SK-N-SH (cell line): Measurements from ENCODE around the gene LYZ. TPM values are rescaled to one million over a fixed set of nuclear protein-coding genes. Genes with fewer than 3 reads are reported as not detected.

Source experiments
- CTCF ChIA-PET: fragments of 300-600, 350-600 bp; formaldehyde crosslinking; extraction: SDS; loops from one replicate; lab custom pipeline; 2021; lab: Yijun Ruan, JAX
- POLR2A ChIA-PET: fragments of 350-600 bp; sonication (Branson Sonifier 250); formaldehyde crosslinking; extraction: SDS; loops from one replicate; lab custom pipeline; 2020; ENCODE audit warnings: antibody characterized with exemption, inconsistent platforms; lab: Yijun Ruan, JAX
- DNase-seq: peaks from one replicate; pipeline ENCODE4 v3.0.0; 2012
- H2AFZ ChIP-seq: fragments of 200-600 bp; sonication (generic); 2 replicates; pipeline ENCODE4 v1.8.1; 2016; ENCODE audit warnings: antibody characterized with exemption, mild to moderate bottlenecking, low read depth
- H3F3A ChIP-seq: fragments of 200-600 bp; sonication (generic); replicated peaks from 2 replicates; pipeline ENCODE3; 2016; ENCODE audit warnings: antibody characterized with exemption, mild to moderate bottlenecking; ENCODE audit not compliant: insufficient read depth
- H3K27ac ChIP-seq, 2 experiments: fragments of 200-500 bp in 1 of 2; fragments of 200-600 bp in 1 of 2; sonication (Bioruptor generic) in 1 of 2; sonication (generic), shearing (Covaris generic) in 1 of 2; 2 replicates each; pipeline versions ENCODE4 v1.5.1 to v1.6.1; 2014 to 2016; ENCODE audit warnings: low read depth in 2 of 2, inconsistent platforms in 1 of 2, low read length in 1 of 2, mild to moderate bottlenecking in 1 of 2, mixed read lengths in 1 of 2
- H3K27me3 ChIP-seq: fragments of 200-600 bp; sonication (generic), shearing (Covaris generic); 2 replicates; pipeline ENCODE4 v1.6.1; 2016; ENCODE audit warnings: mixed run types; ENCODE audit not compliant: insufficient read depth
- H3K36me3 ChIP-seq, 2 experiments: fragments of 200-500 bp in 1 of 2; fragments of 200-600 bp in 1 of 2; sonication (Bioruptor generic) in 1 of 2; sonication (generic) in 1 of 2; replicated peaks in 1 of 2; 2 replicates each; pipeline versions ENCODE3 to v1.5.1; 2014 to 2016; ENCODE audit warnings: low read length in 1 of 2, mild to moderate bottlenecking in 1 of 2; ENCODE audit not compliant: insufficient read depth in 2 of 2, control insufficient read depth in 1 of 2
- H3K4me1 ChIP-seq, 2 experiments: fragments of 200-500 bp in 1 of 2; fragments of 200-600 bp in 1 of 2; sonication (Bioruptor generic) in 1 of 2; sonication (generic), shearing (Covaris generic) in 1 of 2; 2 replicates each; pipeline versions ENCODE4 v1.5.1 to v1.6.1; 2014 to 2016; ENCODE audit warnings: low read depth in 1 of 2, low read length in 1 of 2, mixed run types in 1 of 2; ENCODE audit not compliant: insufficient read depth in 2 of 2, control insufficient read depth in 1 of 2
- H3K4me2 ChIP-seq: fragments of 200-600 bp; sonication (generic), shearing (Covaris generic); 2 replicates; pipeline ENCODE4 v1.6.1; 2017; ENCODE audit warnings: mixed run types
- H3K4me3 ChIP-seq, 2 experiments: fragments of 200-500 bp in 1 of 2; fragments of 200-600 bp in 1 of 2; sonication (Bioruptor generic) in 1 of 2; sonication (generic), shearing (Covaris generic) in 1 of 2; 2 replicates each; pipeline versions ENCODE4 v1.5.1 to v1.8.1; 2014 to 2016; ENCODE audit warnings: low read depth in 2 of 2, inconsistent platforms in 1 of 2, low read length in 1 of 2, mild to moderate bottlenecking in 1 of 2, mixed read lengths in 1 of 2, moderate library complexity in 1 of 2
- H3K79me2 ChIP-seq: fragments of 200-600 bp; sonication (generic); 2 replicates; pipeline ENCODE4 v1.8.1; 2017; ENCODE audit warnings: mild to moderate bottlenecking; ENCODE audit not compliant: insufficient read depth
- H3K9ac ChIP-seq: fragments of 200-600 bp; sonication (generic); 2 replicates; pipeline ENCODE4 v1.6.1; 2017; ENCODE audit warnings: mixed run types
- H3K9me2 ChIP-seq: fragments of 200-600 bp; sonication (generic); 2 replicates; pipeline ENCODE4 v1.6.1; 2017; ENCODE audit warnings: mixed run types
- H3K9me3 ChIP-seq: fragments of 200-600 bp; sonication (generic); 2 replicates; pipeline ENCODE4 v1.6.1; 2017; ENCODE audit warnings: mixed run types, mild to moderate bottlenecking, moderate library complexity
- H4K20me1 ChIP-seq: fragments of 200-600 bp; sonication (generic); 2 replicates; pipeline ENCODE4 v1.6.1; 2017; ENCODE audit warnings: mild to moderate bottlenecking, mixed run types; ENCODE audit not compliant: insufficient read depth
- CHD2 ChIP-seq: fragments of 150-350 bp; IDR thresholded peaks from 2 replicates; pipeline ENCODE4 v1.6.1; 2018; ENCODE audit warnings: low read length; ENCODE audit not compliant: partially characterized antibody
- CTCF ChIP-seq: fragments of 200-600 bp; sonication (generic); IDR thresholded peaks from 2 replicates; pipeline ENCODE4 v1.6.1; 2017; ENCODE audit warnings: antibody characterized with exemption, mild to moderate bottlenecking, moderate library complexity
- GABPA ChIP-seq: IDR thresholded peaks from 2 replicates; pipeline ENCODE4 v1.4.0; 2012; ENCODE audit warnings: low read depth, mild to moderate bottlenecking
- JUND ChIP-seq: IDR thresholded peaks from 2 replicates; pipeline ENCODE4 v1.4.0; 2012
- MAX ChIP-seq: IDR thresholded peaks from 2 replicates; pipeline ENCODE4 v1.4.0; 2012; ENCODE audit warnings: low read depth
- MXI1 ChIP-seq: IDR thresholded peaks from 2 replicates; pipeline ENCODE4 v1.6.1; 2012; ENCODE audit warnings: mild to moderate bottlenecking, low read depth, low read length, improper control_type of control experiment
- NFIC ChIP-seq: IDR thresholded peaks from 2 replicates; pipeline ENCODE4 v1.4.0; 2012; ENCODE audit warnings: borderline replicate concordance
- NRF1 ChIP-seq: IDR thresholded peaks from 2 replicates; pipeline ENCODE4 v1.6.1; 2012; ENCODE audit warnings: low read depth, mild to moderate bottlenecking, low read length
- POLR2AphosphoS5 ChIP-seq: IDR thresholded peaks from 2 replicates; pipeline ENCODE4 v1.6.1; 2012; ENCODE audit warnings: low read depth, low read length
- RCOR1 ChIP-seq: fragments of 150-350 bp; IDR thresholded peaks from 2 replicates; pipeline ENCODE4 v1.6.1; 2017; ENCODE audit warnings: antibody characterized with exemption, low read length
- REST ChIP-seq: IDR thresholded peaks from 2 replicates; pipeline ENCODE4 v1.6.1; 2012; ENCODE audit warnings: mild to moderate bottlenecking, low read depth, low read length, moderate library complexity
- RFX5 ChIP-seq: IDR thresholded peaks from 2 replicates; pipeline ENCODE4 v1.6.1; 2012; ENCODE audit warnings: mild to moderate bottlenecking, improper control_type of control experiment, low read length
- RXRA ChIP-seq: IDR thresholded peaks from 2 replicates; pipeline ENCODE4 v1.4.0; 2012; ENCODE audit warnings: low read depth, mild to moderate bottlenecking, borderline replicate concordance
- USF2 ChIP-seq: fragments of 150-350 bp; IDR thresholded peaks from 2 replicates; pipeline ENCODE4 v1.6.1; 2017; ENCODE audit warnings: antibody characterized with exemption, low read length, low read depth, borderline replicate concordance
- ZBTB33 ChIP-seq: IDR thresholded peaks from 2 replicates; pipeline ENCODE4 v1.4.0; 2012; ENCODE audit warnings: low read depth, borderline replicate concordance
- WGBS: methylation state at CpG from one replicate; pipeline ENCODE4 v1.1.6; 2017; ENCODE audit warnings: low lambda C conversion rate; 5-methylcytosine and 5-hydroxymethylcytosine counted together
- polyA plus RNA-seq, 3 experiments: library from polyadenylated mRNA; depleted of rRNA; stranded (reverse); fragments of >200 nt; gene quantifications; 2 replicates each; pipeline ENCODE4 v1.2.3, GENCODE V29; 2012

The LYZ gene
- polyA plus RNA-seq, 1 of the 3 experiments (the other 2 are of a cell fraction) = not detected

- 64% methylated on average over 1 of the region's 1 CpG for WGBS
- Histone ChIP-seq H3K9me2 (no peaks in the 10 kb centered on the region), H3K9ac (no peak overlapping the region), H3K4me2 (no peak overlapping the region), H3K79me2 (no peaks in the 10 kb centered on the region), H3K9me3 (no peaks in the 10 kb centered on the region), H4K20me1 (no peaks in the 10 kb centered on the region), H3F3A (no peaks in the 10 kb centered on the region), H3K27ac (no peak overlapping the region), H3K4me1 (no peaks in the 10 kb centered on the region), H3K27me3 (no peaks in the 10 kb centered on the region; the same call in 1 of the 2 replicates), H3K4me3 (no peak overlapping the region), H2AFZ (no peak overlapping the region), H3K36me3 (no peaks in the 10 kb centered on the region)
- DNase-seq = no peak
- POLR2A ChIA-PET = no interaction called here
- TF ChIP-seq NRF1 (no peak), RFX5 (no peak), POLR2AphosphoS5 (no peak), NFIC (no peak), ZBTB33 (no peak), REST (no peak), USF2 (no peak), JUND (no peak), RCOR1 (no peak), MXI1 (no peak), CTCF (no peak), MAX (no peak), RXRA (no peak), GABPA (no peak), CHD2 (no peak)
- CTCF ChIA-PET = no interaction called here
Measured at GRCh38 chr12:69345742-69346141, 2.4 kb upstream of the LYZ start.
